Medulla oblongata (tissue), 1 donor: ENCODE results near the gene DSG4.

Source experiments
- DNase-seq: peaks from one replicate; pipeline ENCODE4 v3.0.0-alpha.2; 2015; ENCODE audit errors: extremely low spot score

DSG4 gene

GRCh38 chr18:31450409-31450808 is 73.8 kb downstream of the DSG4 start:
- no peak for DNase-seq

DNA sequence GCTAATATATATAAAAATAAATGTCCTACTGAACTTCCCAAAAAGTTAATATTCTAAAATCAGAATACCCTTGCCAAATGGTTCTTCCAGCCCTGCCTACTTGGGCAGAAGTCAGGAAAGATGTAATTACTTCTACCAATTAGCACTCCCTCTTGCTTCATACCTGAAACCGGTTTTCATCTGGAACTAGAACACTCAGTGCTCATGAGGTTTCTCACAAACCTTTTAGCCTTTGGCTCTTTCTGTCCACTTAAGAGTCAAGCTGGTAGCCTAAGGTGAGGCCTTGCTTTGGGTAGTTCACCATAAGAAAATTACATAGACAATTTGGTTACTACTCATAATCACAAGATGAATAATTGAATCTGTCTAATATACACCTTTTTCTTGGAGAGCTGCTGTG is 75.0 kb downstream of the DSG4 start:
- no peak for DNase-seq

- no peak for DNase-seq
Observed at GRCh38 chr18:31454066-31454708, 77.6 kb downstream of the DSG4 start.
